GM21423 (cell line): ENCODE measurements around the gene FAM193A.
"Not testable (repeated sequence)": the region's sequence is repeated elsewhere in the genome, so short reads cannot be mapped to it uniquely, and the experiment has no call there.

ENCODE experiments used
- ATAC-seq: cut with Tn5 transposase; IDR thresholded peaks from one replicate; pipeline ENCODE4 v1.9.1; 2021; ENCODE audit warnings: mild to moderate bottlenecking, moderate library complexity; ENCODE audit not compliant: unreplicated experiment

FAM193A gene

DNA sequence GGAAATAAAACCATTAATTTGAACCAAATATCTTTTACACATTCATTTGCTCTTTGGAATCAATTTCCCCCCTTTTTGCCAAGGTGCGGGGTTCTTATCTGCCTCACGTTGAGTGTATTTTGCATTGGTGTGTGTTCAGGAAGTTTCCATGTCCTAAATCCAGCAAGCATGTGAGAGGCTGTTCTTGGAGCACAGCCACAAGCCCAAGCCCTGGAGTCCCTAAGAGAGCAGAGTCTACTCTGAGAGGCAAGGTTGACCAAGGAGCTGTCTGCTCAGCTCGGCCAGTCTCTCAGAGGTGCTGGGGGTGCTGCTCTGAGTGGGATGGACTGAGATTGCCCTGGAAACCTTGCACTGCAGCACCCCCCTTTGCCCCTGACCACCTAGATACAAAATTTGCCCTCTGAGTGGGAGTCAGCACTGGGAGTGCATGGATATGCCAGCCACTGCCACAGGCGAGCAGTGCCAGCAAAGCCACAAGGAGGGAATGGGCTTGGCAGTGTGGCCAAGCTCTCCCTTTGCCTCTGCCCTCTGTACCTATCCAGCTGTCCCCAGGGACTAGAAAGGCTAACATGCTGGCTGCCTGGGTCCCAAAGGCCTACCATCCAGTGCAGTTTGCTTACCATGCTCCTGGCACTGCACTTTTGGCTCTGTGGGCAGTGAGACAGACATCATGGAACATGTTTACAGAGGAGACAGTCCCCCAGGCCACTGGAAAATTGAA lies 20.5 kb upstream of the FAM193A start:
- ATAC-seq = no peak

- ATAC-seq = no peak
Measured at GRCh38 chr4:2516635-2517034, 19.8 kb upstream of the FAM193A start.

GRCh38 chr4:2526559-2526958 lies 9.9 kb upstream of the FAM193A start:
- no peak for ATAC-seq

DNA sequence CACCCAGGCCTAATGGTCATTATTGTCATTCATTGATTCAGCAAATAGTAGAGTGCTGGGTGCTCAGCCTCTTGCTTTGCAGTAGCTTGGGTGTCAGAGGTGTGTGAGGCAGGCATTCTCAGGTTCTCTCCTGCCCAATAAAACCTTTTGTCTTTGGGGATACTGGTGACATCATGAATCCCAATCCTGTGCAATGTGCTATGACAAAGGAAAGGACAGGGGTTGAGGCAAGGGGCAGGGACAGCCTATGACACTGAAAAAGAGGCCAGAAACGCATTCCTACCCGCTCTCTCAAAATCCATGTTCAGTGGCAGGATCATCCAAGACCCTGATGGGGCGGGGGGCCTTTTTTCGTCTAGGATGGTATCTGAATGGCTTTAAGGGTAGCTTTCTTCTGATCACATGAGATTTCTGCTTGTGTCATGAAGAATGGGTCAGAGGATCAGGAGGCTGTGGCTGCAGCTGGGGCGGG lies 1.5 kb upstream of the FAM193A start:
- ATAC-seq = no peak

GRCh38 chr4:2535376-2536192 lies 863 bp upstream of the FAM193A start:
- ATAC-seq = peak; percentile 5

DNA sequence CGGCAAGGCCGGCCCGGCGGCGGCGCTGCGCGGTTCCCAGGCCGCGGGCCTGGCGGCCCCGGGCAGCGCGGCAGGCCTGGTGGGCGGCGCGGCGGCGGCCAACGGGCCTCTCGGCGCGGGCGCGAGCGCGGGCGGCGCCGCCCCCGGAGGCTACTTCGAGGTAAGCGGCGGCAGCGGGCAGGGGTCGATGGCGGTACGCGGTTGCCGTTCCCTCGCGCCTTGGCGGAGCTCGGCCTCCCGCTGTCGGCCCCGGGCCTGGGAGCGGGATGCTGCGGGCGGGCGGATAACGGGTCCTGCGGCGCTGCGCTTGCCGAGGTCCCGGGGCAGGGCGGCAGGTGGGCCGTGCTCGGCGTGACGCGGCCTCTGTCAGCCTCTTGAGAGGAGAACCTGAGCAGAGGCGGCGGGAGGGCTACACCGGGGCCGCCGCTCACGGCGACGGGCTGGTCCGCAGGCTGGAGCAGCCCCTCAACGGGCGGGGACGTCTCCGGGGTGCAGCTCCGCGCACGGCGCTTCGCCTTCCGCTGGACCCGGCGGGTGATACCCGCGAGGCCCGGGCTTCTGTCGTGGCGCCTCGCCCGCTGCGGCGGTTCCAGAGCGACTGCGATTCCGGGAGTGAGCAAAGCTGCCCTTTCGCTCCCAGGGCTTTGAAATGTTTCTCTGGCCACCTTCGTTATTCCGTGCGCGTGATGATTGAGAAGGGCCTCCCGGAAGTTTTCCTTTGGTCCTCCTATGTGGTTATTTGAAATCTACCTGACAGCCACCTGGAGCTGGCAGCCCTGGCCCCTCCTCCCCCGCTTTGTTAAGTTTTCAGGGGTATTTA lies 774 bp downstream of the FAM193A start:
- peak; percentile 13 for ATAC-seq

DNA sequence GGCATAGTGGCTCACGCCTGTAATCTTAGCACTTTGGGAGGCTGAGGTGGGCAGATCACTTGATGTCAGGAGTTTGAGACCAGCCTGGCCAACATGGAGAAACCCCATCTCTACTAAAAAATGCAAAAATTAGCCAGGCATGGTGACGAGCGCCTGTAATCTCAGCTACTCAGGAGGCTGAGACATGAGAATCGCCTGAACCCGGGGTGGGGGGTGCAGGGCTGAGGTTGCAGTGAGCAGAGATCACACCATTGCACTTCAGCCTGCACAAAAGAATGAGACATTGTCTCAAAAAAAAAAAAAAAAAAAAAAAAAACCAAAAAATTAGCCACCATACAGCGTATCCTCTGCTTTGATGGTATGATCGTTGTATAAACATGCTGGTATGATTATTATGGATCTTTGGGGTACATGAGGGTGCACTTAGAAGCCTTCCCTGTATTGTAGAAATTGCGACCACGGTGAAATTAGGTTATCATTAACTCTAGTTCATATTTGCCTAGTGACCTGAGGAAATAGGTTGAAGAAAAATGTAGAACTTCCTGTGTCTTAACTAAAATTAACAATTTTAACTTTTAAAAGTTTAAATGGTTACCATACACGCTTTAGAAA lies 7.2 kb downstream of the FAM193A start:
- not testable (repeated sequence) for ATAC-seq

GRCh38 chr4:2545321-2546013 lies 9.0 kb downstream of the FAM193A start:
- ATAC-seq = no peak

- ATAC-seq = no peak
Measured at GRCh38 chr4:2546286-2546823, 9.9 kb downstream of the FAM193A start.

- ATAC-seq = not testable (repeated sequence)
Measured at GRCh38 chr4:2546961-2547691, 10.7 kb downstream of the FAM193A start.

DNA sequence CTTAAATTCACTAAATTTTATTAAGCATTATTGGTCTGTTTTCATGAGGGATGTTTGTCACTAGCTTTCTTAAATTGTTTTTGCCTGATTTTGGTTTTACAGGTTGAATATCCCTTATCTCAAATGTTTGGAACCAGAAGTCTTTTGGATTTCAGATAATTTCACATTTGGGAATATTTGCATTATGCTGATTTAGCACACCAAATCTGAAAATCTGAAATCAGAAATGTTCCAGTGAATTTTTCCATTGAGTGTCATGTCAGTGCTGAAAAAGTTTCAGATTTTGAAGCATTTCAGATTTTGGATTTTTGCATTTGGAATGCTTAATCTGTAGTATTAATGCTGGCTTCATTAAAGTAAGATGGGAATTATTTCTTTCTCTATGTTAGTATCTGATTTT lies 14.7 kb downstream of the FAM193A start:
- ATAC-seq = no peak

DNA sequence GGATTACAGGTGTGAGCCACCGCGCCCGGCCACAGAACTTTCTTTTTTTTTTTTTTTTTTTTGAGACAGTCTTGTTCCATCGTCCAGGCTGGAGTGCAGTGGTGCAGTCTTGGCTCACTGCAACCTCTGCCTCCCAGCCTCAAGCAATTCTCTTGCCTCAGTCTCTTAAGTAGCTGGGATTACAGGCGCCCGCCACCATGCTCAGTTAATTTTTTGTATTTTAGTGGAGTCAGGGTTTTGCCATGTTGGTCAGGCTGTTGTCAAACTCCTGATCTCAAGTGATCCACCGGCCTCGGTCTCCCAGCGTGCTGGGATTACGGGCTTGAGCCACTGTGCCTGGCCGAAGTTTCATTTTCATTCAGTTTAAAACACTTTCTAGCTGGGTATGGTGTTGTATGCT lies 16.4 kb downstream of the FAM193A start:
- no peak for ATAC-seq

DNA sequence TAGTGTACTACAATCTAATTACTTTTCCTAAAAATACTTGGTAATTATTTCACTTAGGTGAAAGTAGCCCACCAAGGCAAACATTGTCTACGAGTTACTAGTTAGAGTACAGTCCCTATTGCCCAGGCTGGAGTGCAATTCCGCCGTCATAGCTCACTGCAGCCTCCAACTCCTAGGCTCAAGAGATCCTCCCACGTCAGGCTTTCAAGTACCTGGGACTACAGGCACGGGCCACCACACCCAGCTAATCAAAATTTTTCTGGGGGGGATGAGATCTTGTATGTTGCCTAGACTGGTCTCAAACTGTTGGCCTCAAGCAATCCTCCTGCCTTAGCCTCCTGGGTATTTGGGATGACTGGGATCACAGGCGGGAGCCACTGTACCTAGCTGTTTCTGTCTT lies 21.9 kb downstream of the FAM193A start:
- no peak for ATAC-seq

- ATAC-seq = no peak
Measured at GRCh38 chr4:2560167-2560566, 23.7 kb downstream of the FAM193A start.

DNA sequence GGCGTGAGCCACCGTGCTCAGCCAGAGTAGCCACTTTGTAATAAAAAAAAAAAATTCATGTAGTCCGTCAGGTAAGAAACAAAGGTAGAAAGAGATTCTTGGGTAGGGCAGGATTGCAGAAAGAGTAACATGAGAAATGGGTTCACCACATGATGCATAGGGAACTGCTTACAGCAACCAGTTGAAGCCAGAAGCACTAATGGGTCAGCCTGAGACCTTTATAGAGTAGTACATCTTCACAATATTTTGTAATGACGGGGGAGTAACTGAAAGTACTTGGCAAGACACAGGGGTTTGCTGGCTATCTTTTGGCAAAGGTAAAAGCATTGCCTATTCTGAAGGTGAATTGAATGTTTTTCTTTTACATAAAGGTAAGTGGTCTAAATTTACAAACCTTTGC lies 29.1 kb downstream of the FAM193A start:
- no peak for ATAC-seq

- no peak for ATAC-seq
Measured at GRCh38 chr4:2570036-2570435, 33.6 kb downstream of the FAM193A start.

DNA sequence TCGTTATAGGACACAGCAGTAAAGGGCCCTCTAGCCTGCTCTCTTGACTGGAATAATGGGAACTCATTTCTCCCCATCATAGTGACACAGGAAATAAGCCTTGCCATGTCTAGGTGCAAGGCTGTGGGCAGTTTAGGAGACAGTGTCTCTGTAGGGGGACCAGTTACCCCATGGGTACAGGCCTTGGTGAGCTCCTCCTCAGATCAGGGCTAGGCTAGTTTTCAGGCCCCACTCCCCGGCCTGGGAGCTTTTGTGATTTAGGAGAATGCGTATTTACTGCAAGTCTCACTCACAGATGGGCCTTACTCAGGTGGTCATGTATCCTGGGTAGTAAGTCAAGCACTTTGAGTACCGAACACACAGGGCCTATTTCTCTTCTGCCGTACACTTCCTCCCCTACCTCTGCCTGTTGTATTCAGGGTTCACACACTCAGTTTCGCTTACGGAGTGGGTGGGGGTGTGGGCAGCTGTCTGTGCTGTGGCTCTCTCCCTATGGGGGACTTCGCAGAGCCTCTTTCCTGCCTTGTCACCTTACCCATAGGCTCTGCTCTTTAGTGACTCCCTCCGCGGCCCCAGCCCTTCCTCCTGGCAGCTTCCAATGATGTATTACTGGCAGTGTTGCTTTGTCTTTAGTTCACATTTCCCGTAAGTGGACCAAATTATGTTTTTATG lies 34.2 kb downstream of the FAM193A start:
- ATAC-seq = peak; percentile 86

DNA sequence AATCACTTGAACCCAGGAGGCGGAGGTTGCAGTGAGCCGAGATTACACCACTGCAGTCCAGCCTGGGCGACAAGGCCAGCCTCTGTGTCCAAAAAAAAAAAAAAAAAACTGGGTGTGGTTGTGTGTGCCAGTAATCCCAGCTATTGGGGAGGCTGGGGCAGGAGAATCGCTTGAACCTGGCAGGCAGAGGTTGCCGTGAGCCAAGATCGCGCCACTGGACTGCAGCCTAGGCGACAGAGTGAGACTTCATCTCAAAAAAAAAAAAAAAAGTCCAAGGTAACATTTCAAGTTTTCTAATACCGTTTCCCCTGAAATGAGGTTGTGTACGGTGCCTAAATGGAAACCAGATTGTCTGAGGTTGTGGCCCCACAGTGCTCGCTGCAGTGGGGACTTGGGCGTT lies 35.6 kb downstream of the FAM193A start:
- no peak for ATAC-seq

GRCh38 chr4:2572866-2573265 lies 36.4 kb downstream of the FAM193A start:
- ATAC-seq = no peak
